HG02840 (cell line): ENCODE data around the gene PPM1L.

Experiments
- ATAC-seq: cut with Tn5 transposase; IDR thresholded peaks from one replicate; pipeline ENCODE4 v1.9.1; 2021; ENCODE audit warnings: mild to moderate bottlenecking, moderate library complexity, moderate number of reproducible peaks; ENCODE audit not compliant: unreplicated experiment, low FRiP score

The PPM1L gene

DNA sequence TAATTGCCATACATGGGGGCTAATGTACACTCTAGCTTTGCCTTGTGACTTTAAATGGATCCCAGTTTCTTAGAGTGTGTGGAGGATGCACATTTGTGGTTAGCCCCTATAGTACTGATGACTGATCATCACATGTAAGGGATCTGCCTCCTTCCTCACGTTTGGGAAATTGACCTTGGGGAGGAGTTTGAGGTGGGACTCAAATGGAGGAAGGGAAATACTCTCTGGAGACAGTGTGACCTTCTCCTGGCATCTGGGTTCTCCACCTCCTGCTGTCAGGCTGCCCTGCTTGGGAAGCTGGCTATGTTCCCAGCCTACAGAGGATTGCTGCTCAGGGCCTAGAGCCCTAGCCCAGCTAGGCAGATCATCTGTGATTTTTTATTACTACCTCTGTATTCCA is 48.7 kb downstream of the PPM1L start:
- no peak for ATAC-seq

DNA sequence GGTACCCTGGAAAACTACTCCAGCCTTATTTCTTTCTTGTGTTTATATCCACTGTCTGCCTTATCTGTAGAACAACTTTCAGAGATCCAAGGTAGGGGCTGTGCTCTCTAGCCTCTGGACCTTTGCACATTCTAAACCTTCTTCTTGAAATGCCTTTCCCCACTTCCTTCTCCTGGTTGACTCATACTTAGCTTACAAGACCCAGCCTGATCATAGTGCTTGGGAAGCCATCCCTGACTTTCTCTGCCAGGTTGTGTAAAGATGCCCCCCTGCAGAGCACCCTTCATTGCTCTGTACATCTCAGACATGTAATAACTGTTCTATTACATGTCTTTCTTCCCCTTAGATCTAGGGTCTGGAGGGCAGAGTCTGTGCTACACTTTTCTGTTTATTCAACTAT is 50.1 kb downstream of the PPM1L start:
- ATAC-seq: no peak

GRCh38 chr3:160806686-160807085 is 50.7 kb downstream of the PPM1L start:
- ATAC-seq: no peak

DNA sequence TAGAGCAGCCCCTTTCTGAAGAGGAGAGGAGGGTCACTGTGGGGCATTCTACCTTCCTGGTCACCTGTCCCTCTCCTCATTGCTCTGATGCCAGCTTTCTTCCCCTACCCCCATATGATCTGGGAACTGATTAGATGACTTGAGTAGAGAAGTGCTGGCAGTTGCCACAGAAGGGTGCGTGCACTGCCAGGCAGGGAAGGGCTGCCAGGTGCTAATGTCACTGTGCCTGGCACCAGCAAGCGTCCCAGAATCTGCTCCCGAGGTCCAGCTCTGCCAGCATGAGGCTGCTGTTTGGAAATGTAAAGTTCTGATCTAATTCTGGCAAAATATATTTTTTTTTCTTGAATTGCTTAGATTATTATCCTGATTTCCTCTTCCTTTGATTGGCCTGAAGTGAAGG is 52.8 kb downstream of the PPM1L start:
- ATAC-seq: no peak

GRCh38 chr3:160809453-160809852 is 53.4 kb downstream of the PPM1L start:
- no peak for ATAC-seq

GRCh38 chr3:160810362-160811236 is 54.6 kb downstream of the PPM1L start:
- ATAC-seq: no peak

DNA sequence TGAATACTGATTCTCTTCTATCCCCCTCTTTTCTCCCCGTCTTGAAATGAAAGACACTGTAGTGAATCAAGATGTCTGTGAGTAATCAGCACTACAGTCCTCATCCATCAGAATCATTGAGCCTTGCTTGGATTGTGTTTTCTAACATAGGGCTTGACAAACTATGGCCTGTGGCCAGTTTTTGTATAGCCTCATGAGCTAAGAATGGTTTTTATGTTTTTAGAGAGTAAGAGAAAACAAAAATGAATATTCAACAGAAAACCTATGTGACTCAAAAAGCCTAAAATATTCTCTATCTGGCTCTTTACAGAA is 55.2 kb downstream of the PPM1L start:
- ATAC-seq: no peak

DNA sequence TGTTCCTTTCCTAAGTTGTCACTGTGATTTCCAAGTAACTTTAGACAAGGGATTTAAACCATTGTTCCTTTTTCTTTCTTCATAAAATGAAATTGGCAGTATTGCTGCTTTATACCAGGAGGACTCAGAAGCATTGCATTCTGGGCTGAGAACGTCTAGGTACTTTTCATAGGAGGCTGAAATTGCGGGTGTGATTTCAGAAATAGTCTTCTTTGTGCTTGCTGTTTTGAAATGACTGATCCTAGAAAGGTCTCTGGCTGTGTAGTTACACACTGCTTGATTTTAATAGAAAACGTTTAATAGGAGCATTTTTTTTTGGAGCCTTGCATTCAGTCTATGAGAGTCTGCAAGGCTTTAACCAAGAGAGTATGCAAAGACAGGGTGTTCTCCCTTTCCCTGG is 56.3 kb downstream of the PPM1L start:
- no peak for ATAC-seq

- ATAC-seq: no peak
Measured at GRCh38 chr3:160815280-160815679, 59.2 kb downstream of the PPM1L start.

DNA sequence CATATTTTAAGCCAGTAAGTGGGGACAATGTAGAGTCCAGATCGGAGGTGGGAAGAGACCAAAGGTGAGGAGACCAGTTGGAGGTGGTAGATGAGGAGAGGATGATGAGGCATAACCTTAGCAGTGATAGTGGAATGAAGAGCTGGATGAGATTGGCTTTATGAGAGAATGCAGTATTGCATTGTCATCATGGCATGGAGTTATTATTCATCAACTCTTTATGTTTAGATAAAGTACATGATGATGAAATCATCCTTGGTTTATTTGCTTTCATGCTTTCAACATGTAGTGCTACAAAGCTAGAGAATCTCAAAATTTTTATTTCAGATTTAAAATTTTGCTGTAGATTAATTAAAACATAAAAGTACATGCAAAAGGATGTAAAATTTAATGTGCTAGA is 64.0 kb downstream of the PPM1L start:
- no peak for ATAC-seq

DNA sequence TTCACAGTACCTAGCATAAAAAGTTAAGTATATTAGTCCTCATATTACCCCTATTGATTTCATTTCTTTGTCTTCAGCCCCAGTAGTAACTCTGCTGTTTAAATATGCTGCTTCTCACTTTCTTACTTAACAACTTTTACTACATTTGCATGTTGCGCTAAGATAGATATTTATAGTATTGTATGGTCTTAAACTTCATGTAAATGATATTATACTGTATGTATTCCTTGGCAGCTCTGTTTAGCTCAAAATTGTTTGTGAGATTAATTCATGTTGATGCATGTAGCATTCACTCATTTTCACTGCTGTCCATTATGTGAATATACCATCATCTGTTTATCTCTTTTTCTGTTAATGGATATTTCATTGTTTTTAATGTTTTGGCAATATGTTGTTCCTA is 64.4 kb downstream of the PPM1L start:
- ATAC-seq: no peak

GRCh38 chr3:160822936-160823335 is 66.9 kb downstream of the PPM1L start:
- no peak for ATAC-seq

- no peak for ATAC-seq
Measured at GRCh38 chr3:160825311-160825800, 69.3 kb downstream of the PPM1L start.

DNA sequence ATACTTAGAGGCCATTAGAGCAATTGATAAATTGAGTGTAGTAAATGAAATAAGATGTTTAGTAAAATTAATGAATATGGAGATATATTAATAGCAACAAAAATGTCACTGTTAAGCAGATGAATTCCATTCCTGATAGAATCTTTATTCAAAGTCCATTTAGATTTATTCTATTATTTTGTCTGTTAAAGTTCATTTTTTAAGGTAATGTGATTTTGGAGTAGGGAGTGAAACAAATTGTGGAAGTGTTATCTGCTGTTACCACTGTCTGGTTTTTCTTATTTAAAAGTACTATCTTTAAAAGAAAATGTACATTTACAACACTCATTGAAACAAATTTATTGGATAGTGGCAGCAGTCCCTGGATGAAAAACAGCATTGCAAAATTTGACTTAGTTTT is 70.4 kb downstream of the PPM1L start:
- no peak for ATAC-seq

DNA sequence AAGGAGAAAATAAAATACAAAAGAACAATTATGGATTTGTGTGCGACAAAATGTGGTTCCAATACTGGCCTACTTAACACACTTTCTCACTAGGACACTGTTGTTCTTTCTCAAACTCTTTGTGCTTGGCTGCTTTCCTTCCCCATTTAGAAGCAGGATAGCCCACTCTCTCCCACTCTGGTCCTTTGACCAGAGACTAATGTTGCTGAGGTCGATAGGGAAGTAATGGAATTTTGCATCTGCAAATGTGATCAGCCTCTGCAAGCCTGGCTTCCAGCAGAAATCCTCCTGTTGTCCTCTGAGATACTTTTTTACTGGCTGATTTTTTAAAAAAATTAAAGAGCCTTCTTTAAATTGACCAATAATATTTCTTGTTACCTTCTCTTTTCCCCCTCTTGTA is 71.0 kb downstream of the PPM1L start:
- ATAC-seq: no peak

- ATAC-seq: no peak
Measured at GRCh38 chr3:160827516-160827915, 71.5 kb downstream of the PPM1L start.

GRCh38 chr3:160828880-160829279 is 72.8 kb downstream of the PPM1L start:
- ATAC-seq: no peak

- ATAC-seq: no peak
Measured at GRCh38 chr3:160829486-160830009, 73.5 kb downstream of the PPM1L start.

- ATAC-seq: no peak
Measured at GRCh38 chr3:160830796-160831195, 74.8 kb downstream of the PPM1L start.

DNA sequence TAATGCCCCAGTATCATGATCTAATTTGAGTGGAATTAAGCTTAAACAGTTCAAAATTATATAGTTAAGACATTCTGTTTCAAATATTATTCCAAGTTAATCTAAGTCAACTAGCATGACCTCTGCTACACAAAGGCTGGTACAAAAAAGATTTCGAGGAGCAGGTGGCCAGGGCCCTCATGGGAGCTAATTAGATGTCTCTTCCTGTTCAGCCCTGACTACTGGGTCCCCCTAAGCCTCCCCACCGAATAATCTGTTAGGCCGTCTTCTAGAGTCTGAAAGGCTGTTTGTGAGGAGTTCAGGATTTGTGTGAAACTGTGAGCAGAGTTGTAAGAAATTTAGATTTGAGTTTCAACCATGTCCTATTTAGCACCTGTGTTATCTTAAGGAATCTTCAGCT is 75.4 kb downstream of the PPM1L start:
- no peak for ATAC-seq

GRCh38 chr3:160837394-160837980 is 81.5 kb downstream of the PPM1L start:
- no peak for ATAC-seq

- ATAC-seq: no peak
Measured at GRCh38 chr3:160840590-160840989, 84.6 kb downstream of the PPM1L start.
